HepG2 (cell line): ENCODE data around the gene CNOT8.

Source experiments
- BATF2 ChIP-seq: sonication (generic); formaldehyde crosslinking; IDR thresholded peaks from 2 replicates; pipeline ENCODE4 v1.8.0; 2022; ENCODE audit warnings: mild to moderate bottlenecking, missing genetic modification reagents, moderate library complexity
- E2F1 ChIP-seq: sonication (generic); formaldehyde crosslinking; IDR thresholded peaks from 2 replicates; pipeline ENCODE4 v1.5.0; 2020; ENCODE audit warnings: missing genetic modification reagents
- JUND ChIP-seq: sonication (generic); formaldehyde crosslinking; IDR thresholded peaks from 2 replicates; pipeline ENCODE4 v1.8.0; 2022; ENCODE audit warnings: mild to moderate bottlenecking, missing genetic modification reagents
- MAX ChIP-seq: IDR thresholded peaks from 2 replicates; pipeline ENCODE4 v1.6.1; 2012; ENCODE audit warnings: inconsistent platforms
- TFE3 ChIP-seq: IDR thresholded peaks from 2 replicates; pipeline ENCODE4 v1.6.1; 2016
- U2AF1 ChIP-seq: fragments of 200-400 bp; formaldehyde crosslinking; optimal IDR thresholded peaks from 2 replicates; pipeline ENCODE3; 2017; ENCODE audit warnings: mild to moderate bottlenecking, low read depth, low read length
- ZBTB40 ChIP-seq, 2 experiments: fragments of 450-650 bp in 1 of 2; sonication (generic) in 1 of 2; formaldehyde crosslinking in 1 of 2; IDR thresholded peaks; 2 replicates each; pipeline versions ENCODE4 v1.6.1 to v1.8.0; 2016 to 2022; ENCODE audit warnings: antibody characterized with exemption in 1 of 2, mild to moderate bottlenecking in 1 of 2, missing genetic modification reagents in 1 of 2
- ZNF274 ChIP-seq: sonication (generic); formaldehyde crosslinking; IDR thresholded peaks from 2 replicates; pipeline ENCODE4 v1.5.1; 2020; ENCODE audit warnings: mild to moderate bottlenecking, missing genetic modification reagents
- ZNF460 ChIP-seq: sonication (generic); formaldehyde crosslinking; IDR thresholded peaks from 2 replicates; pipeline ENCODE4 v1.5.1; 2020; ENCODE audit warnings: missing genetic modification reagents, mild to moderate bottlenecking, borderline replicate concordance

GRCh38 chr5:154868702-154869101, 10.3 kb downstream of the CNOT8 start:
- TF ChIP-seq TFE3 (no peak), ZBTB40 (IDR thresholded peaks at IDR 0.05) (no peak), ZBTB40 (CRISPR knock-in tag; IDR thresholded peaks at IDR 0.05) (no peak), JUND (no peak), E2F1 (CRISPR knock-in tag) (no peak), MAX (no peak), U2AF1 (no peak), BATF2 (no peak), ZNF274 (CRISPR knock-in tag) (no peak), ZNF460 (no peak)
